Neural crest cell (in vitro differentiated cells): Measurements from ENCODE around the gene AZIN2. TPM values are rescaled to one million over a fixed set of nuclear protein-coding genes. Genes with fewer than 3 reads are reported as not detected.
A peak's percentile ranks its signal among the peaks of the same experiment; 100 is the strongest.

ENCODE experiments used
- DNase-seq: peaks from one replicate; pipeline ENCODE4 v3.0.0; 2021; ENCODE audit warnings: low read depth, mixed read lengths, low spot score
- H3K27ac Mint-ChIP-seq: one replicate; pipeline ENCODE4 v1.8.0; 2021; ENCODE audit warnings: mild to moderate bottlenecking, mixed read lengths; ENCODE audit not compliant: unreplicated experiment
- H3K27me3 Mint-ChIP-seq: 2 replicates; pipeline ENCODE4 v1.8.0; 2021; ENCODE audit warnings: low read depth, mild to moderate bottlenecking, mixed read lengths
- H3K36me3 Mint-ChIP-seq: 2 replicates; pipeline ENCODE4 v1.8.0; 2021; ENCODE audit warnings: low read depth, mild to moderate bottlenecking, mixed read lengths
- H3K4me1 Mint-ChIP-seq: 2 replicates; pipeline ENCODE4 v1.8.0; 2021; ENCODE audit warnings: mixed read lengths
- H3K4me3 Mint-ChIP-seq: one replicate; pipeline ENCODE4 v1.8.0; 2021; ENCODE audit warnings: mild to moderate bottlenecking, mixed read lengths
- H3K9me3 Mint-ChIP-seq: 2 replicates; pipeline ENCODE4 v1.8.0; 2021; ENCODE audit warnings: mixed read lengths
- CTCF ChIP-seq: fragments of 200-600 bp; sonication (generic); conservative IDR thresholded peaks from 2 replicates; pipeline ENCODE4 v1.5.0; 2021; ENCODE audit warnings: antibody characterized with exemption, mild to moderate bottlenecking
- total RNA-seq: library from RNA; stranded (reverse); gene quantifications from 2 replicates; pipeline ENCODE4 v1.2.1, GENCODE V29; 2021

AZIN2 gene
- total RNA-seq, 1 donor from 2014 or later, result 8.1 TPM

- Mint-ChIP-seq H3K27ac (peak overlapping the region; percentile 78), H3K4me3 (peak overlapping the region; percentile 9), H3K27me3 (no peaks in the 10 kb centered on the region), H3K36me3 (peaks cover 1% of the 10 kb centered on the region), H3K9me3 (no peaks in the 10 kb centered on the region), H3K4me1 (peaks cover 51% of the 10 kb centered on the region)
- no peak for DNase-seq
- TF ChIP-seq CTCF, result no peak
These were observed 70.2 kb downstream of the AZIN2 start for GRCh38 chr1:33151116-33151515.

GRCh38 chr1:33152685-33153432, 71.9 kb downstream of the AZIN2 start:
- H3K27ac Mint-ChIP-seq, result peak overlapping the region; percentile 98
- peaks cover 65% of the 10 kb centered on the region for H3K4me1 Mint-ChIP-seq
- H3K27me3 Mint-ChIP-seq, result no peaks in the 10 kb centered on the region
- TF ChIP-seq CTCF, result no peak
- DNase-seq, result peak; percentile 53
- H3K4me3 Mint-ChIP-seq, result peak overlapping the region; percentile 69
- H3K9me3 Mint-ChIP-seq, result no peaks in the 10 kb centered on the region
- H3K36me3 Mint-ChIP-seq, result peaks cover 4% of the 10 kb centered on the region

- Mint-ChIP-seq H3K4me3 (no peak overlapping the region), H3K4me1 (peaks cover 65% of the 10 kb centered on the region), H3K27me3 (no peaks in the 10 kb centered on the region), H3K36me3 (peaks cover 4% of the 10 kb centered on the region), H3K9me3 (no peaks in the 10 kb centered on the region), H3K27ac (peak overlapping the region; percentile 98)
- no peak for TF ChIP-seq CTCF
- DNase-seq, result no peak
These were observed 72.7 kb downstream of the AZIN2 start for GRCh38 chr1:33153650-33154049.

- no peak for TF ChIP-seq CTCF
- Mint-ChIP-seq H3K4me3 (peak overlapping the region; percentile 17), H3K27ac (peak overlapping the region; percentile 63), H3K36me3 (peaks cover 7% of the 10 kb centered on the region), H3K4me1 (peaks cover 65% of the 10 kb centered on the region), H3K9me3 (no peaks in the 10 kb centered on the region), H3K27me3 (no peaks in the 10 kb centered on the region)
- DNase-seq, result no peak
These were observed 75.1 kb downstream of the AZIN2 start for GRCh38 chr1:33155877-33156538.

- Mint-ChIP-seq H3K4me1 (peaks cover 67% of the 10 kb centered on the region), H3K36me3 (peaks cover 7% of the 10 kb centered on the region), H3K27me3 (no peaks in the 10 kb centered on the region), H3K9me3 (no peaks in the 10 kb centered on the region), H3K4me3 (no peak overlapping the region), H3K27ac (no peak overlapping the region)
- no peak for TF ChIP-seq CTCF
- no peak for DNase-seq
These were observed 76.2 kb downstream of the AZIN2 start for GRCh38 chr1:33157131-33157530.
